ENCODE results near the gene LRP1. TPM values are rescaled to one million over a fixed set of nuclear protein-coding genes. Genes with fewer than 3 reads are reported as not detected.
A peak's percentile ranks its signal among the peaks of the same experiment; 100 is the strongest.

Gene LRP1
- total and polyA plus RNA-seq, 2 of the 13 experiments (the other 11 are each of a cell fraction or from before 2014, with no cell fraction given) = 14.7 to 30.8 TPM

DNA sequence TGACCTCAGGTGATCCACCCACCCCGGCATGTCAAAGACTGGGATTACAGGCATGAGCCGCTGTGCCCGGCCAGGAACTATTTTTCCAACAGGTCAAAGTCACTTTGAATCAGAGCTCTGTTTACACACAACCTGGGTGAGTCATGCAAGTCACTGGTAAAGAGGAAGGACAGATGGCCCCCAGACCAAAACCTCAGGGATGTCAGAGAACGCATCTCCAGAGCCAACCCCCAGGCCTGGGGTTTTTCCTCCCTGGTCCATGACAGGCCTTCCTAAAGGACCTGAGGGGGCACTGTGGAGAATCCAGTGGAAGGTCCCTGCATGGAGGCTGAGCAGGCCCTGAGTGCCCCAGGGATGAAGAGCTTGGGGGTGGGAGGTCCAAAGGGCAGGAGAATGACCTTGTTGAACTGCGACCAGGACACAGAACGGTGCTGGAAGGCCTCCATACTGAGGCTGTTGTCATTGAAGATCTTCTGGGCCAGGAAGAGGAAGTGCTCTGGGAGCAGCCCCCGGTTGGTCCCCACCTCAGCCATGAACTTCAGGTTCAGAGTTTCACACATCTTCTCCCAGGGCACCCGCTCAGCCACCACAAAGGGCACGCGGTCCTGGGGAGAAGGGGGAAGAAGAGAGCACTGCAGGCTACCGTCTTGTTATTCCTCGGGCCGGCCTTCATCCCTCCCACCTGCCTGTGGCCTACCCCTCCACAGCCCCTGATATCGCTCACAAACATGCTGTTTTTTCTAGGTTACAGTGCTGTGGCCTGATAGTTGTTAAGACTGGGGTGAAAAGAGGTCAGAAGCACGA lies 26.2 kb upstream of the LRP1 start (continued):
- TF ChIP-seq PHF21A (CRISPR knock-in tag; IDR thresholded peaks at IDR 0.05) = peak; percentile 100
- TF ChIP-seq YY1 (IDR thresholded peaks at IDR 0.05; ENCODE audit: insufficient read depth, insufficient replicate concordance, low read depth, low read length) = no peak
- no peak for TF ChIP-seq LCORL (IDR thresholded peaks at IDR 0.05)
- TF ChIP-seq LCORL (CRISPR knock-in tag; IDR thresholded peaks at IDR 0.05) = peak; percentile 98
- TF ChIP-seq KLF15 (CRISPR knock-in tag; IDR thresholded peaks at IDR 0.05; ENCODE audit: borderline replicate concordance) = no peak
- no peak for TF ChIP-seq ADNP (CRISPR knock-in tag; IDR thresholded peaks at IDR 0.05)
- TF ChIP-seq ZSCAN30 (CRISPR knock-in tag; IDR thresholded peaks at IDR 0.05) = peak; percentile 69; the same call in 1 of the 2 replicates
- no peak; the same call in 1 of the 2 replicates for TF ChIP-seq SMAD3 (CRISPR knock-in tag; IDR thresholded peaks at IDR 0.05)
- TF ChIP-seq ZNF577 (CRISPR knock-in tag; IDR thresholded peaks at IDR 0.05; ENCODE audit: borderline replicate concordance, low read depth) = no peak
- TF ChIP-seq ETV5 (CRISPR knock-in tag; IDR thresholded peaks at IDR 0.05; ENCODE audit: borderline replicate concordance) = peak; percentile 55; the same call in 1 of the 2 replicates
- TF ChIP-seq, protein P1, sequence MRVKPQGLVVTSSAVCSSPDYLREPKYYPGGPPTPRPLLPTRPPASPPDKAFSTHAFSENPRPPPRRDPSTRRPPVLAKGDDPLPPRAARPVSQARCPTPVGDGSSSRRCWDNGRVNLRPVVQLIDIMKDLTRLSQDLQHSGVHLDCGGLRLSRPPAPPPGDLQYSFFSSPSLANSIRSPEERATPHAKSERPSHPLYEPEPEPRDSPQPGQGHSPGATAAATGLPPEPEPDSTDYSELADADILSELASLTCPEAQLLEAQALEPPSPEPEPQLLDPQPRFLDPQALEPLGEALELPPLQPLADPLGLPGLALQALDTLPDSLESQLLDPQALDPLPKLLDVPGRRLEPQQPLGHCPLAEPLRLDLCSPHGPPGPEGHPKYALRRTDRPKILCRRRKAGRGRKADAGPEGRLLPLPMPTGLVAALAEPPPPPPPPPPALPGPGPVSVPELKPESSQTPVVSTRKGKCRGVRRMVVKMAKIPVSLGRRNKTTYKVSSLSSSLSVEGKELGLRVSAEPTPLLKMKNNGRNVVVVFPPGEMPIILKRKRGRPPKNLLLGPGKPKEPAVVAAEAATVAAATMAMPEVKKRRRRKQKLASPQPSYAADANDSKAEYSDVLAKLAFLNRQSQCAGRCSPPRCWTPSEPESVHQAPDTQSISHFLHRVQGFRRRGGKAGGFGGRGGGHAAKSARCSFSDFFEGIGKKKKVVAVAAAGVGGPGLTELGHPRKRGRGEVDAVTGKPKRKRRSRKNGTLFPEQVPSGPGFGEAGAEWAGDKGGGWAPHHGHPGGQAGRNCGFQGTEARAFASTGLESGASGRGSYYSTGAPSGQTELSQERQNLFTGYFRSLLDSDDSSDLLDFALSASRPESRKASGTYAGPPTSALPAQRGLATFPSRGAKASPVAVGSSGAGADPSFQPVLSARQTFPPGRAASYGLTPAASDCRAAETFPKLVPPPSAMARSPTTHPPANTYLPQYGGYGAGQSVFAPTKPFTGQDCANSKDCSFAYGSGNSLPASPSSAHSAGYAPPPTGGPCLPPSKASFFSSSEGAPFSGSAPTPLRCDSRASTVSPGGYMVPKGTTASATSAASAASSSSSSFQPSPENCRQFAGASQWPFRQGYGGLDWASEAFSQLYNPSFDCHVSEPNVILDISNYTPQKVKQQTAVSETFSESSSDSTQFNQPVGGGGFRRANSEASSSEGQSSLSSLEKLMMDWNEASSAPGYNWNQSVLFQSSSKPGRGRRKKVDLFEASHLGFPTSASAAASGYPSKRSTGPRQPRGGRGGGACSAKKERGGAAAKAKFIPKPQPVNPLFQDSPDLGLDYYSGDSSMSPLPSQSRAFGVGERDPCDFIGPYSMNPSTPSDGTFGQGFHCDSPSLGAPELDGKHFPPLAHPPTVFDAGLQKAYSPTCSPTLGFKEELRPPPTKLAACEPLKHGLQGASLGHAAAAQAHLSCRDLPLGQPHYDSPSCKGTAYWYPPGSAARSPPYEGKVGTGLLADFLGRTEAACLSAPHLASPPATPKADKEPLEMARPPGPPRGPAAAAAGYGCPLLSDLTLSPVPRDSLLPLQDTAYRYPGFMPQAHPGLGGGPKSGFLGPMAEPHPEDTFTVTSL (CRISPR knock-in tag; IDR thresholded peaks at IDR 0.05; ENCODE audit: borderline replicate concordance) = peak; percentile 61; the same call in 1 of the 2 replicates
- TF ChIP-seq ZNF138 (CRISPR knock-in tag; IDR thresholded peaks at IDR 0.05; ENCODE audit: low read depth) = no peak
- TF ChIP-seq ZNF367 (CRISPR knock-in tag; IDR thresholded peaks at IDR 0.05; ENCODE audit: borderline replicate concordance) = no peak
- TF ChIP-seq MBNL3 (CRISPR knock-in tag; conservative IDR thresholded peaks at IDR 0.05) = no peak
- no peak for TF ChIP-seq ZNF33A (CRISPR knock-in tag; IDR thresholded peaks at IDR 0.05; ENCODE audit: borderline replicate concordance)
- TF ChIP-seq, protein P2, sequence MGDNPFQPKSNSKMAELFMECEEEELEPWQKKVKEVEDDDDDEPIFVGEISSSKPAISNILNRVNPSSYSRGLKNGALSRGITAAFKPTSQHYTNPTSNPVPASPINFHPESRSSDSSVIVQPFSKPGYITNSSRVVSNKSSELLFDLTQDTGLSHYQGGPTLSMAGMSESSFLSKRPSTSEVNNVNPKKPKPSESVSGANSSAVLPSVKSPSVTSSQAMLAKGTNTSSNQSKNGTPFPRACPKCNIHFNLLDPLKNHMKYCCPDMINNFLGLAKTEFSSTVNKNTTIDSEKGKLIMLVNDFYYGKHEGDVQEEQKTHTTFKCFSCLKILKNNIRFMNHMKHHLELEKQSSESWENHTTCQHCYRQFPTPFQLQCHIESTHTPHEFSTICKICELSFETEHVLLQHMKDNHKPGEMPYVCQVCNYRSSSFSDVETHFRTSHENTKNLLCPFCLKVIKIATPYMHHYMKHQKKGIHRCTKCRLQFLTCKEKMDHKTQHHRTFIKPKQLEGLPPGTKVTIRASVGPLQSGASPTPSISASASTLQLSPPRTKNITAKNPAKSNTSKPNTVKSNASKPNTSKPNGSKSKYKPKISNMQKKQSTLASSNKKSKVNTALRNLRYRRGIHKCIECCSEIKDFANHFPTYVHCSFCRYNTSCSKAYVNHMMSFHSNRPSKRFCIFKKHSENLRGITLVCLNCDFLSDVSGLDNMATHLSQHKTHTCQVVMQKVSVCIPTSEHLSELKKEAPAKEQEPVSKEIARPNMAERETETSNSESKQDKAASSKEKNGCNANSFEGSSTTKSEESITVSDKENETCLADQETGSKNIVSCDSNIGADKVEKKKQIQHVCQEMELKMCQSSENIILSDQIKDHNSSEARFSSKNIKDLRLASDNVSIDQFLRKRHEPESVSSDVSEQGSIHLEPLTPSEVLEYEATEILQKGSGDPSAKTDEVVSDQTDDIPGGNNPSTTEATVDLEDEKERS (CRISPR knock-in tag; IDR thresholded peaks at IDR 0.05) = 0 out of 2 replicates have a peak, but pooled peaks have one; percentile 19
- TF ChIP-seq NPAS2 (CRISPR knock-in tag; IDR thresholded peaks at IDR 0.05; ENCODE audit: borderline replicate concordance) = no peak
- no peak for TF ChIP-seq RFX3 (CRISPR knock-in tag; IDR thresholded peaks at IDR 0.05)
- TF ChIP-seq KDM6A (CRISPR knock-in tag; IDR thresholded peaks at IDR 0.05; ENCODE audit: low read depth) = peak; percentile 71; the same call in 1 of the 2 replicates
- TF ChIP-seq SP4 (CRISPR knock-in tag; IDR thresholded peaks at IDR 0.05) = peak; percentile 70
- TF ChIP-seq FOXK2 (IDR thresholded peaks at IDR 0.05) = peak; percentile 76
- TF ChIP-seq MTA1 (CRISPR knock-in tag; IDR thresholded peaks at IDR 0.05; ENCODE audit: borderline replicate concordance) = peak; percentile 61; the same call in 1 of the 2 replicates

Data from HepG2 (cell line).